ENCODE results near the gene TBC1D13. TPM values are rescaled to one million over a fixed set of nuclear protein-coding genes. Genes with fewer than 3 reads are reported as not detected.

The TBC1D13 gene
- total and polyA plus RNA-seq, 9 of the 15 experiments (the other 6 are each of a cell fraction or from before 2014, with no cell fraction given), result 2.3 to 28.7 (median 11.4) TPM

DNA sequence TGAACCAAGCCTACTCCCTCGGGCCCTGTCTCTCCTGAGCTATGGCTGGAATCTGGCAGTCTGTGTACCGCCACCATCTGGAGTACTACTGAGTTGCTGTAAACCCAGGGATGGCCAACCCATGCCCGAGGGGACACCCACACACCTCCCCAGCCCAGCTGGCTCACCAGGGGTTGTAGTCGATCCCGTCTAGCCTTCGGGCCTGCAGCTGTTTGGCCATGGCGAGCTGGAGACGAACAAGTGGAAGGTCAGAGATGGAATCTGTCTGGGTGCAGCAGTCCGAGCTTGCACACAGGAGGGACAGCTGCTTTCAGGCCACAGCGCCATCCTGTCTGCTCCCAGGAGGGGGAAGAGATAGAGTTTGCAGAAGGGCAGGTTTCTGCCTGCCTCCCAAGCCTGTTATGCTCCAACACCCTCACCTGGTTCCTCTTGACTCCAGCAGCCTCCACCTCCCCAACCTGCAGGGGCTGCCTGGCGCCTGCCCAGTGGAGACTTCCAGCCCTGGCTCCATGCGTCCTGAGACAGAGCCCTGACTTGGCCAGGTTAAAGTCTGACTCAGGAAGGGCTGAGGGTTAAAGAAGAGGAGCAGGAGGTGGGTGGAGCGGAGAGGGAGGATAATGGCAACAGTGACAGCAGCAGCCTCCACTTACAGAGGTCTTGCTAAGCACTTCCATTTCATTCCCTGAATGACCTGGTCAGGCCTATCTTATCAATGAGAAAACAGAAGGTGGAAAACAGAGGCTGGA lies 58.3 kb downstream of the TBC1D13 start:
- POLR2A ChIA-PET, result interaction anchor here (0.5 to 2.5 kb wide), 11 partner anchors 9 to 111 kb away, joined by 3 to 9 read pairs (median 3); partner anchors contain the start of gene SPOUT1
- H3K27ac ChIP-seq (ENCODE audit: extremely low read depth, low read depth, low read length), result peak overlapping the region; percentile 79
- CTCF ChIA-PET (ENCODE audit: low intra/inter-chr PET ratio), result no interaction called here
- TF ChIP-seq JUND (IDR thresholded peaks at IDR 0.05; ENCODE audit: borderline replicate concordance, low read depth, low read length) (peak; percentile 53; the same call in 1 of the 2 replicates), JUND (tag; IDR thresholded peaks at IDR 0.05; ENCODE audit: borderline replicate concordance, low read depth, low read length) (no peak; the same call in 2 of the 3 replicates), TEAD4 (IDR thresholded peaks at IDR 0.05; ENCODE audit: low read length) (peak; percentile 88), TEAD4 (CRISPR knock-in tag; IDR thresholded peaks at IDR 0.05; ENCODE audit: borderline replicate concordance) (no peak), FOXP1 (CRISPR knock-in tag; IDR thresholded peaks at IDR 0.05) (no peak), YY1 (IDR thresholded peaks at IDR 0.05; ENCODE audit: borderline replicate concordance in 1 of 3, control insufficient read depth in 1 of 3, extremely low read depth in 1 of 3, insufficient read depth in 3 of 3, insufficient read length in 1 of 3, insufficient replicate concordance in 2 of 3, low read depth in 1 of 3, low read length in 2 of 3) (peak in 1 of 3 experiments; percentile 52), HDAC8 (tag; IDR thresholded peaks at IDR 0.05) (no peak), DPF2 (IDR thresholded peaks at IDR 0.05) (peak; percentile 96), TEAD1 (CRISPR knock-in tag; IDR thresholded peaks at IDR 0.05) (no peak), CAMTA2 (CRISPR knock-in tag; conservative IDR thresholded peaks at IDR 0.05) (no peak), ZKSCAN1 (IDR thresholded peaks at IDR 0.05; ENCODE audit: low read depth, low read length) (no peak), TRIM24 (IDR thresholded peaks at IDR 0.05) (peak; percentile 63 to 79; a peak in 3 of 4 replicates), TAF1 (IDR thresholded peaks at IDR 0.05; ENCODE audit: control insufficient read depth, extremely low read depth, insufficient read depth, low read length, severe bottlenecking) (no peak)
- TF ChIP-seq, protein P1, sequence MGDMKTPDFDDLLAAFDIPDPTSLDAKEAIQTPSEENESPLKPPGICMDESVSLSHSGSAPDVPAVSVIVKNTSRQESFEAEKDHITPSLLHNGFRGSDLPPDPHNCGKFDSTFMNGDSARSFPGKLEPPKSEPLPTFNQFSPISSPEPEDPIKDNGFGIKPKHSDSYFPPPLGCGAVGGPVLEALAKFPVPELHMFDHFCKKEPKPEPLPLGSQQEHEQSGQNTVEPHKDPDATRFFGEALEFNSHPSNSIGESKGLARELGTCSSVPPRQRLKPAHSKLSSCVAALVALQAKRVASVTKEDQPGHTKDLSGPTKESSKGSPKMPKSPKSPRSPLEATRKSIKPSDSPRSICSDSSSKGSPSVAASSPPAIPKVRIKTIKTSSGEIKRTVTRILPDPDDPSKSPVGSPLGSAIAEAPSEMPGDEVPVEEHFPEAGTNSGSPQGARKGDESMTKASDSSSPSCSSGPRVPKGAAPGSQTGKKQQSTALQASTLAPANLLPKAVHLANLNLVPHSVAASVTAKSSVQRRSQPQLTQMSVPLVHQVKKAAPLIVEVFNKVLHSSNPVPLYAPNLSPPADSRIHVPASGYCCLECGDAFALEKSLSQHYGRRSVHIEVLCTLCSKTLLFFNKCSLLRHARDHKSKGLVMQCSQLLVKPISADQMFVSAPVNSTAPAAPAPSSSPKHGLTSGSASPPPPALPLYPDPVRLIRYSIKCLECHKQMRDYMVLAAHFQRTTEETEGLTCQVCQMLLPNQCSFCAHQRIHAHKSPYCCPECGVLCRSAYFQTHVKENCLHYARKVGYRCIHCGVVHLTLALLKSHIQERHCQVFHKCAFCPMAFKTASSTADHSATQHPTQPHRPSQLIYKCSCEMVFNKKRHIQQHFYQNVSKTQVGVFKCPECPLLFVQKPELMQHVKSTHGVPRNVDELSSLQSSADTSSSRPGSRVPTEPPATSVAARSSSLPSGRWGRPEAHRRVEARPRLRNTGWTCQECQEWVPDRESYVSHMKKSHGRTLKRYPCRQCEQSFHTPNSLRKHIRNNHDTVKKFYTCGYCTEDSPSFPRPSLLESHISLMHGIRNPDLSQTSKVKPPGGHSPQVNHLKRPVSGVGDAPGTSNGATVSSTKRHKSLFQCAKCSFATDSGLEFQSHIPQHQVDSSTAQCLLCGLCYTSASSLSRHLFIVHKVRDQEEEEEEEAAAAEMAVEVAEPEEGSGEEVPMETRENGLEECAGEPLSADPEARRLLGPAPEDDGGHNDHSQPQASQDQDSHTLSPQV (IDR thresholded peaks at IDR 0.05), result no peak
- TF ChIP-seq, protein P2, sequence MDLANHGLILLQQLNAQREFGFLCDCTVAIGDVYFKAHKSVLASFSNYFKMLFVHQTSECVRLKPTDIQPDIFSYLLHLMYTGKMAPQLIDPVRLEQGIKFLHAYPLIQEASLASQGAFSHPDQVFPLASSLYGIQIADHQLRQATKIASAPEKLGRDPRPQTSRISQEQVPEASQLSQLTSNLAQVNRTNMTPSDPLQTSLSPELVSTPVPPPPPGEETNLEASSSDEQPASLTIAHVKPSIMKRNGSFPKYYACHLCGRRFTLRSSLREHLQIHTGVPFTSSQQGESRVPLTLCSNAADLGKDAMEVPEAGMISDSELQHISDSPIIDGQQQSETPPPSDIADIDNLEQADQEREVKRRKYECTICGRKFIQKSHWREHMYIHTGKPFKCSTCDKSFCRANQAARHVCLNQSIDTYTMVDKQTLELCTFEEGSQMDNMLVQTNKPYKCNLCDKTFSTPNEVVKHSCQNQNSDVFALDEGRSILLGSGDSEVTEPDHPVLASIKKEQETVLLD (IDR thresholded peaks at IDR 0.05), result peak; percentile 31; the same call in 1 of the 2 replicates

More for the DNA sequence above, 58.3 kb downstream of the TBC1D13 start:
- Histone ChIP-seq H3K9ac (ENCODE audit: insufficient read depth in 1 of 2, low read depth in 2 of 2, low read length in 2 of 2) (peak overlapping the region; percentile 55 to 72), H4K20me1 (replicated peaks; ENCODE audit: control insufficient read depth, insufficient read depth, low read length) (no peaks in the 10 kb centered on the region), H3K36me3 (ENCODE audit: control insufficient read depth, insufficient read depth, low read length) (peaks cover 7% of the 10 kb centered on the region; the same call in 2 of the 3 replicates), H3K27me3 (ENCODE audit: control insufficient read depth in 2 of 2, insufficient read depth in 2 of 2, low read length in 2 of 2) (no peaks in the 10 kb centered on the region), H3K9me3 (replicated peaks; ENCODE audit: control insufficient read depth, insufficient read depth, low read depth, low read length) (peaks cover 8% of the 10 kb centered on the region), H3K4me1 (replicated peaks in 1 of 2; ENCODE audit: control insufficient read depth in 2 of 2, insufficient read depth in 2 of 2, low read length in 2 of 2) (peaks cover 21 to 26% of the 10 kb centered on the region in 2 experiments; a peak in 4 of 5 replicates), H3K9me1 (ENCODE audit: control insufficient read depth, insufficient read depth, low read length) (peaks cover 10% of the 10 kb centered on the region), H3K4me2 (ENCODE audit: insufficient read depth, low read length) (peak overlapping the region; percentile 81), H3K4me3 (no peak overlapping the region; the same call in 1 of the 2 replicates), H3K79me2 (ENCODE audit: control insufficient read depth, insufficient read depth, low read length) (peaks cover 4% of the 10 kb centered on the region; the same call in 1 of the 3 replicates), H2AFZ (ENCODE audit: low read depth, low read length) (peak overlapping the region; percentile 67)
- peak; percentile 100 for FAIRE-seq
- in situ Hi-C loops (cut with MboI), result no loop called here
- BruUV-seq (replicated peaks), result no TSS peak
- peak; percentile 92 to 94 (median 94) for DNase-seq (ENCODE audit: extremely low read depth in 1 of 4, low spot score in 3 of 4)
- ATAC-seq, result peak; percentile 95
- 20% methylated on average over 12 of the region's 13 CpGs for WGBS (ENCODE audit: insufficient coverage, low coverage, missing lambda C conversion rate)
- intact Hi-C loops (cut with micrococcal nuclease), result loop anchor here (1.0 kb wide), 1 partner anchor 16 kb away; the partner anchor contains the start of gene SPOUT1
